ENCODE data around the gene RABEP1.
"Not testable (repeated sequence)": the region's sequence is repeated elsewhere in the genome, so short reads cannot be mapped to it uniquely, and the experiment has no call there.

Gene RABEP1

GRCh38 chr17:5424909-5425308, 142.8 kb downstream of the RABEP1 start:
- DNase-seq (ENCODE audit: low spot score) = no peak

DNA sequence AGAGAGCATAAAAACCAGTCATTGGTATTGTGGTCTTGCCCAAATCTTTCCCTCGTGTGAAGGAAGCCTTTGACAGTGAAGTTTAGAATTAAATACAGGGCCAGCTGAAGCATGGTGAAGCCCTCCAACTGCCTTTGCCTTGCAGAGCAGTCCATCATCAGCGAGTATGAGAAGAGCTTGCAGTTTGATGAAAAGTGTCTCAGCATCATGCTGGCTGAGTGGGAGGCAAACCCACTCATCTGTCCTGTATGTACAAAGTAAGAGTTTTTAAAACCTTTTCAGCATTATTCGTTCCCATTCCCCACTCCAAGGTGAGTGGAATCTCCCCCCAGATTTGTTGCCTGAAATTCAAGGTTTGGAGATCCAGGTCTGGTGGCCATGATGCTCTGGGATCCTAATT, 143.7 kb downstream of the RABEP1 start:
- no peak for DNase-seq (ENCODE audit: low spot score)

- no peak for DNase-seq (ENCODE audit: low spot score)
Observed at GRCh38 chr17:5429191-5429887, 147.3 kb downstream of the RABEP1 start.

DNA sequence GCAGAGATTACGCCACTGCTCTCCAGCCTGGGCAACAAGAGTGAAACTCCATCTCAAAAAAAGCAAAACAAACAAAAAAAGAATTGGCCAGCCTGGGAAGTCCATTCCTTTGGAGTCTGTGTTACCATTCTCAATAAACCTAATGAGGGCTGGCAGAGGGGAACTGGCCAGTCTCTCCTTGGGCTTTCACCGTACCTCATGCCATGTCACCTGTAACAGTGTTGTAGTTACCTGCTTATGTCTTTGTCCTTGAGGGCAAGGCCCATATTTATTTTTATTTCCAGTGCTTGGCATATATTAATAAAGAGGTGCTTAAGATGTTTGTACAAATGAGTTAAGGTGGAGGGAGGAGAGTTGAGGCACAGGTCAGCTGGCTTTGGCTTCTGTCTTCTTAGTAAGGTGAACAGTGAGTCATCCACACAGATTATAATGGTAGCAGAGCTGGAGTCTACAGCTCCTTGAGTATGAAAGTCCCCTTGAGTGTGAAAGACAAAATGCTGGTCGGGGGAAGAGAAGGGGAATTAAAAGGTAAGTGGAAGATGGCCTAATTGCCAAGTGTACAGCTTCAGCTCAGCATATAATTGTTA, 148.4 kb downstream of the RABEP1 start:
- no peak for DNase-seq (ENCODE audit: low spot score)

DNA sequence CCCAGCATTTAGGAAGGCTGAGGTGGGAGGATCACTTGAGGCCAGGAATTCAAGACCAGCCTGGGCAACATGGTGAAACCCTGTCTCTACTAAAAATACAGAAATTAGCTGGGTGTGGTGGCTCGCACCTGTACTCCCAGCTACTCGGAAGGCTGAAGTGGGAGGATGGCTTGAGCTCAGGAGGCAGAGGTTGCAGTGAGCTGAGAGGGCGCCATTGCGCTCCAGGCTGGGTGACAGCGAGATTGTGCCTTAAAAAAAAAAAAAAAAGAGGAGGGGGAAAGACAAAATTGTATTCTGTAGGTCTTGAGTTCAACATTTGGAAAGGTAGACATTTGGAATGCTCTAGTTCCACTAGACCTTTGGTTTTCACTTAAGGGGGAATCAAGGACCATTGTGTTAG, 149.2 kb downstream of the RABEP1 start:
- not testable (repeated sequence) for DNase-seq (ENCODE audit: low spot score)

DNA sequence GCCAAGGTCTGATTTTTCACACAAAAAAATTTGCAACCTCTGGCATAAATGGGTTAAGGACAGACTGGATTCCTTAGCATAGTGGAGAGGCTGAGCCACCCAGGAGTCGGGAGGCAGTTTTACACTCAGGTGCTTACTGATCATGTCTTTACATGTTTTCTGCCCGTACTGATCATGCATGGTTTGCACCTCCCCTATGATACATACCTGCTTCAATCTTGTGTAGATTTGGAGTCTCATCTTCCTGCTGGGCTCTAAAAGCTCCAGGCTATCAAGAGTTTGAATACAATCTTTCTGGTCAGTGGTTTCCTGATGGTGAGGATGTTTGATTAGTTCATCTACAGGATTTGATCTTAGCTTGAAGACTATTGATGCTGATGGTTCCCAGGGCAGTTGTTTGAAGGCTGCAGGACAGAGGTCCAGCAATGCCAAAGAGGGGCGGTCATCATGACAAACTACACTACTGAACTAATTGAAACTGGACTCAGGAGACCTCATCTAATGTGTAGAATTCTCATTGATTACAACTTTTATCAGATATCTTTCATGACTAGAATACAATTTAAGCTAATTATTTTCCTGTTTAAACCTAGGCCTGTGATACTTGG, 150.0 kb downstream of the RABEP1 start:
- no peak for DNase-seq (ENCODE audit: low spot score)

DNA sequence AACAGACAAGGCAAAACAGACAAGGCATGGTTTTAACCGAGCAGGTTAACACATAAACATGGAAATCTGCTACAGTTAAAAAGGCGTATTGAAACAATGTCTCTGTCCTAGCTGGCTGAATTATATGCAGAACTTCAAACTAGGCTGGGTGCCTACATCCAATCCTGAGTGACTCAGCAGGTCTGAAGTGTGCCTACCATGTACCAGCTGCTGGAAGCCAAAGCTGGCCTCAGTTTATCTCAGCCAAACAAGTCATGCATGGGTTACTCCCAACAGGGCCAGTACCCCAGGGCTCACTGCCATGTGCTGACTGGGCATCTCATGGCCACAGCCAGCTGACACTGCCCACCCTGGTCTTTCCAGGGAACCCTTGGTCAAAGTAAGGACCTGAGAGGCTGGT, 152.9 kb downstream of the RABEP1 start:
- no peak for DNase-seq (ENCODE audit: low spot score)

All from ecto neural progenitor cell (in vitro differentiated cells).